ENCODE measurements around the gene CHI3L1.
A peak's percentile ranks its signal among the peaks of the same experiment; 100 is the strongest.

The CHI3L1 gene

GRCh38 chr1:203187689-203188264 lies 1.3 kb upstream of the CHI3L1 start:
- TF ChIP-seq SP1 (IDR thresholded peaks at IDR 0.05) (no peak), L3MBTL2 (conservative IDR thresholded peaks at IDR 0.05) (no peak), FOXM1 (IDR thresholded peaks at IDR 0.05; ENCODE audit: borderline replicate concordance) (no peak), PKNOX1 (IDR thresholded peaks at IDR 0.05) (peak; percentile 81), ARNT (IDR thresholded peaks at IDR 0.05) (no peak)
- ChIA-PET POLR2A (no interaction called here), CTCF (interaction anchor here (0.9 kb wide), 1 partner anchor 41 kb away, joined by 3 read pairs; no protein-coding TSS in a partner anchor)
- DNase-seq (ENCODE audit: extremely low spot score): no peak

GRCh38 chr1:203187304-203187685 lies 791 bp upstream of the CHI3L1 start:
- no peak for DNase-seq (ENCODE audit: extremely low spot score)
- TF ChIP-seq L3MBTL2 (conservative IDR thresholded peaks at IDR 0.05): no peak
- no peak for TF ChIP-seq ARNT (IDR thresholded peaks at IDR 0.05)
- no peak for TF ChIP-seq FOXM1 (IDR thresholded peaks at IDR 0.05; ENCODE audit: borderline replicate concordance)
- no peak for TF ChIP-seq LEF1 (IDR thresholded peaks at IDR 0.05; ENCODE audit: borderline replicate concordance)
- no peak for TF ChIP-seq FOXK2 (IDR thresholded peaks at IDR 0.05)
- CTCF ChIA-PET: interaction anchor here (0.9 kb wide), 1 partner anchor 40 kb away, joined by 3 read pairs; no protein-coding TSS in a partner anchor
- POLR2A ChIA-PET: no interaction called here

- DNase-seq (ENCODE audit: extremely low spot score): no peak
- TF ChIP-seq FOXM1 (IDR thresholded peaks at IDR 0.05; ENCODE audit: borderline replicate concordance) (no peak), PKNOX1 (IDR thresholded peaks at IDR 0.05) (no peak), ELF4 (IDR thresholded peaks at IDR 0.05) (no peak), NFRKB (IDR thresholded peaks at IDR 0.05) (no peak), ARNT (IDR thresholded peaks at IDR 0.05) (no peak), SUZ12 (IDR thresholded peaks at IDR 0.05) (no peak), FOXK2 (IDR thresholded peaks at IDR 0.05) (no peak), BHLHE40 (IDR thresholded peaks at IDR 0.05; ENCODE audit: borderline replicate concordance) (no peak), FOXA1 (IDR thresholded peaks at IDR 0.05) (no peak), L3MBTL2 (conservative IDR thresholded peaks at IDR 0.05) (no peak), ZNF384 (IDR thresholded peaks at IDR 0.05) (no peak), HDGF (IDR thresholded peaks at IDR 0.05; ENCODE audit: borderline replicate concordance) (no peak), LEF1 (IDR thresholded peaks at IDR 0.05; ENCODE audit: borderline replicate concordance) (no peak), CTBP1 (IDR thresholded peaks at IDR 0.05; ENCODE audit: borderline replicate concordance) (no peak), SP1 (IDR thresholded peaks at IDR 0.05) (no peak), TARDBP (IDR thresholded peaks at IDR 0.05) (no peak)
- ChIA-PET POLR2A (no interaction called here), CTCF (interaction anchor here (1.8 kb wide), 1 partner anchor 81 kb away, joined by 5 read pairs; no protein-coding TSS in a partner anchor)
Measured at GRCh38 chr1:203186091-203186445, 436 bp downstream of the CHI3L1 start.

- no peak for DNase-seq (ENCODE audit: extremely low spot score)
- TF ChIP-seq FOXK2 (IDR thresholded peaks at IDR 0.05) (no peak), LEF1 (IDR thresholded peaks at IDR 0.05; ENCODE audit: borderline replicate concordance) (no peak), PKNOX1 (IDR thresholded peaks at IDR 0.05) (no peak), TARDBP (IDR thresholded peaks at IDR 0.05) (no peak), FOXM1 (IDR thresholded peaks at IDR 0.05; ENCODE audit: borderline replicate concordance) (no peak), ELF4 (IDR thresholded peaks at IDR 0.05) (no peak), HDGF (IDR thresholded peaks at IDR 0.05; ENCODE audit: borderline replicate concordance) (no peak), ARNT (IDR thresholded peaks at IDR 0.05) (no peak), CTBP1 (IDR thresholded peaks at IDR 0.05; ENCODE audit: borderline replicate concordance) (no peak), FOXA1 (IDR thresholded peaks at IDR 0.05) (no peak), NFRKB (IDR thresholded peaks at IDR 0.05) (no peak), SP1 (IDR thresholded peaks at IDR 0.05) (no peak)
- POLR2A ChIA-PET: no interaction called here
- CTCF ChIA-PET: interaction anchor here (1.8 kb wide), 1 partner anchor 82 kb away, joined by 5 read pairs; no protein-coding TSS in a partner anchor
Measured at GRCh38 chr1:203185585-203185984, 919 bp downstream of the CHI3L1 start.

- DNase-seq (ENCODE audit: extremely low spot score): no peak
- POLR2A ChIA-PET: no interaction called here
- CTCF ChIA-PET: no interaction called here
- TF ChIP-seq L3MBTL2 (conservative IDR thresholded peaks at IDR 0.05) (no peak), FOXM1 (IDR thresholded peaks at IDR 0.05; ENCODE audit: borderline replicate concordance) (no peak), FOXA1 (IDR thresholded peaks at IDR 0.05) (no peak), FOXK2 (IDR thresholded peaks at IDR 0.05) (no peak), PKNOX1 (IDR thresholded peaks at IDR 0.05) (no peak), BHLHE40 (IDR thresholded peaks at IDR 0.05; ENCODE audit: borderline replicate concordance) (no peak), LEF1 (IDR thresholded peaks at IDR 0.05; ENCODE audit: borderline replicate concordance) (no peak), SP1 (IDR thresholded peaks at IDR 0.05) (no peak), ELF4 (IDR thresholded peaks at IDR 0.05) (no peak), ARNT (IDR thresholded peaks at IDR 0.05) (no peak), NFRKB (IDR thresholded peaks at IDR 0.05) (no peak), ZNF384 (IDR thresholded peaks at IDR 0.05) (no peak), TARDBP (IDR thresholded peaks at IDR 0.05) (no peak), SUZ12 (IDR thresholded peaks at IDR 0.05) (no peak), CTBP1 (IDR thresholded peaks at IDR 0.05; ENCODE audit: borderline replicate concordance) (no peak)
Measured at GRCh38 chr1:203185061-203185461, 1.4 kb downstream of the CHI3L1 start.

GRCh38 chr1:203184467-203184866 lies 2.0 kb downstream of the CHI3L1 start:
- ChIA-PET CTCF (no interaction called here), POLR2A (no interaction called here)
- no peak for TF ChIP-seq SUZ12 (IDR thresholded peaks at IDR 0.05)
- no peak for TF ChIP-seq FOXK2 (IDR thresholded peaks at IDR 0.05)
- TF ChIP-seq NFRKB (IDR thresholded peaks at IDR 0.05): no peak
- TF ChIP-seq ZNF384 (IDR thresholded peaks at IDR 0.05): no peak
- TF ChIP-seq FOXA1 (IDR thresholded peaks at IDR 0.05): no peak
- TF ChIP-seq BHLHE40 (IDR thresholded peaks at IDR 0.05; ENCODE audit: borderline replicate concordance): no peak
- no peak for TF ChIP-seq SP1 (IDR thresholded peaks at IDR 0.05)
- DNase-seq (ENCODE audit: extremely low spot score): no peak
